ENCODE measurements around the gene C6orf136.
"Not testable (repeated sequence)": the region's sequence is repeated elsewhere in the genome, so short reads cannot be mapped to it uniquely, and the experiment has no call there.

Gene C6orf136

GRCh38 chr6:30664994-30665767 is 18.2 kb downstream of the C6orf136 start:
- H3K4me3 ChIP-seq (ENCODE audit: low read length), result no peak overlapping the region
- no peak for TF ChIP-seq ZNF274 (IDR thresholded peaks at IDR 0.05; ENCODE audit: low read depth, low read length)

- H3K4me3 ChIP-seq (ENCODE audit: low read length), result not testable (repeated sequence)
These were observed 19.4 kb downstream of the C6orf136 start for GRCh38 chr6:30666300-30666699.

- TF ChIP-seq ZNF274 (IDR thresholded peaks at IDR 0.05; ENCODE audit: low read depth, low read length), result no peak
- H3K4me3 ChIP-seq (ENCODE audit: low read length), result no peak overlapping the region
These were observed 24.0 kb downstream of the C6orf136 start for GRCh38 chr6:30670760-30671527.

GRCh38 chr6:30672445-30673253 is 25.7 kb downstream of the C6orf136 start, which contains the start of gene DHX16:
TSS of gene DHX16 (minus strand) at chr6:30673006. CDS start at chr6:30672841, 165 bp downstream.
- no peak for TF ChIP-seq ZNF274 (IDR thresholded peaks at IDR 0.05; ENCODE audit: low read depth, low read length)
- H3K4me3 ChIP-seq (ENCODE audit: low read length), result peak within 1 kb of the TSS; percentile 95

GRCh38 chr6:30676660-30677285 is 29.8 kb downstream of the C6orf136 start:
- TF ChIP-seq ZNF274 (IDR thresholded peaks at IDR 0.05; ENCODE audit: low read depth, low read length), result no peak
- H3K4me3 ChIP-seq (ENCODE audit: low read length), result no peak overlapping the region

- peak overlapping the region; percentile 54; the same call in 1 of the 2 replicates for H3K4me3 ChIP-seq (ENCODE audit: low read length)
These were observed 32.2 kb downstream of the C6orf136 start for GRCh38 chr6:30678964-30679726.

GRCh38 chr6:30679765-30680535 is 33.0 kb downstream of the C6orf136 start:
- no peak for TF ChIP-seq ZNF274 (IDR thresholded peaks at IDR 0.05; ENCODE audit: low read depth, low read length)
- H3K4me3 ChIP-seq (ENCODE audit: low read length), result peak overlapping the region; percentile 54; the same call in 1 of the 2 replicates

More at GRCh38 chr6:30678964-30679726, 32.2 kb downstream of the C6orf136 start:
- TF ChIP-seq ZNF274 (IDR thresholded peaks at IDR 0.05; ENCODE audit: low read depth, low read length), result no peak

- peak overlapping the region; percentile 94; the same call in 1 of the 2 replicates for H3K4me3 ChIP-seq (ENCODE audit: low read length)
- no peak for TF ChIP-seq ZNF274 (IDR thresholded peaks at IDR 0.05; ENCODE audit: low read depth, low read length)
These were observed 34.8 kb downstream of the C6orf136 start for GRCh38 chr6:30681766-30682142.

- H3K4me3 ChIP-seq (ENCODE audit: low read length), result peak overlapping the region; percentile 94
These were observed 35.5 kb downstream of the C6orf136 start for GRCh38 chr6:30682143-30683117.

GRCh38 chr6:30683183-30683979 is 36.4 kb downstream of the C6orf136 start:
- H3K4me3 ChIP-seq (ENCODE audit: low read length), result peak overlapping the region; percentile 94

More at GRCh38 chr6:30682143-30683117, 35.5 kb downstream of the C6orf136 start:
- TF ChIP-seq ZNF274 (IDR thresholded peaks at IDR 0.05; ENCODE audit: low read depth, low read length), result no peak

More at GRCh38 chr6:30683183-30683979, 36.4 kb downstream of the C6orf136 start:
- TF ChIP-seq ZNF274 (IDR thresholded peaks at IDR 0.05; ENCODE audit: low read depth, low read length), result no peak

Measured in GM08714 (cell line).